ENCODE data around the gene CD80.

Gene CD80

DNA sequence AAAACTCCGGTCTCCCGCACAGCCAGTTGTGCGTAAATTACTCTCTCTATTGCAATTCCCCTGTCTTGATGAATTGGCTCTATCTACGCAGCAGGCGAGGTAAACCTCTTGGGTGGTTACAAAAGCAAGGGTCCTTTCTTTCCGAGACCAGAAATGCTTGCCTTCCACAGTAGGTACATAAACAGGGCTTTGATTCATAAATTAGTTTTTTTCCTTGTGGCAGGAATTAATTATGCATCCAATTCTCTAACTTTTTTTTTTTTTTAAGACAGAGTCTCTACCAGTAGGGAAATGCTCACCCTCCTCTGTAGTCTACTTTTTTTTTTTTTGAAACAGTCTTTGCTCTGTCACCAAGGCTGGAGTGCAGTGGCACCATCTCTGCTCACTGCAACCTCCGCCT lies 16.3 kb downstream of the CD80 start:
- Histone ChIP-seq H3K23ac (ENCODE audit: low read length) (no peak overlapping the region), H4K5ac (ENCODE audit: low read length) (no peak overlapping the region), H3K9ac (ENCODE audit: low read length) (no peak overlapping the region), H2AK5ac (ENCODE audit: low read length) (no peak overlapping the region), H2BK15ac (replicated peaks; ENCODE audit: low read depth) (no peak overlapping the region), H3K36me3 (ENCODE audit: control insufficient read depth, insufficient read depth, low read length) (no peaks in the 10 kb centered on the region), H4K8ac (ENCODE audit: low read depth, low read length) (no peak overlapping the region), H2BK5ac (ENCODE audit: low read length) (no peak overlapping the region), H3K27ac (ENCODE audit: low read depth, low read length) (no peak overlapping the region), H3K27me3 (ENCODE audit: insufficient read depth, low read length, poor library complexity) (no peaks in the 10 kb centered on the region), H3K18ac (ENCODE audit: low read length) (no peak overlapping the region), H3K4me1 (ENCODE audit: control insufficient read depth, low read depth, low read length) (no peaks in the 10 kb centered on the region), H2BK120ac (ENCODE audit: low read depth, low read length) (no peak overlapping the region), H3K56ac (ENCODE audit: low read length) (no peak overlapping the region), H3K79me2 (ENCODE audit: control insufficient read depth, insufficient read depth, low read length) (no peaks in the 10 kb centered on the region), H3K4me3 (ENCODE audit: low read length) (no peak overlapping the region), H3K79me1 (ENCODE audit: low read length) (no peaks in the 10 kb centered on the region), H3K4ac (ENCODE audit: low read depth, low read length) (no peak overlapping the region), H3K4me2 (ENCODE audit: low read length) (no peak overlapping the region)
- WGBS (ENCODE audit: extremely low coverage, insufficient coverage, low lambda C conversion rate) = no CpG with 5 or more reads among the region's 7 CpGs
- DNase-seq = no peak

DNA sequence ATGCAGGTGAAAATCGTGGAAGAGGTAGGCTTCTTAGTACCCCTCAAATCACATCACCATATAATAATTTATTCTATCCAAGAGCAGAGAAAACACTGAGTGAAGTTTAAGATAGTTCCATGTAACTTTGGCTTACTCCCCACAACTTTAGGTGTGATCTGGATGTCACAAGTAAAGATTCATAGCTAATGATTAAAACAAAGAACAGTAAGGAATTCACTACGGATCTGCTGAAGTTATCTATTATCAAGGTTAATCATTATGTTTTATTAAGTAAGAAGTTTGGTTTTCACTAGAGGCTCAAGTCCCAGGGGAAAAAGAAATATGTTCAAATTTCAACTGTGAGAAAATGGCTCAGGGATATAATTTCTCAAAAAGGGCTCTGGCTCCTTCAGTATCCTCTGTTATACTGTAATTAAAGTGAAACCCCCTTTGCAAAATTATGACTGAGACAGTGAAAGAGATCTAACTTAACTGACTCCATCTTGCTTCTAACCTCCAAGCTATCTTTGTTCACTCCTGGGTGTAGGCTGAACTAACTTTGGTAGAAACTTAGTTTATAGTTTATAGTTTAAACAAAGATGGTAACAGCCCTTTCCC lies 17.1 kb downstream of the CD80 start:
- no peak overlapping the region for H2AK5ac ChIP-seq (ENCODE audit: low read length)
- H3K4ac ChIP-seq (ENCODE audit: low read depth, low read length) = no peak overlapping the region
- no peaks in the 10 kb centered on the region for H3K4me1 ChIP-seq (ENCODE audit: control insufficient read depth, low read depth, low read length)
- no peak overlapping the region for H2BK120ac ChIP-seq (ENCODE audit: low read depth, low read length)
- no peak overlapping the region for H3K4me2 ChIP-seq (ENCODE audit: low read length)
- H3K79me1 ChIP-seq (ENCODE audit: low read length) = no peaks in the 10 kb centered on the region
- no peak overlapping the region for H4K5ac ChIP-seq (ENCODE audit: low read length)
- no peak overlapping the region for H2BK5ac ChIP-seq (ENCODE audit: low read length)
- H3K18ac ChIP-seq (ENCODE audit: low read length) = no peak overlapping the region
- H3K79me2 ChIP-seq (ENCODE audit: control insufficient read depth, insufficient read depth, low read length) = no peaks in the 10 kb centered on the region
- no peak for DNase-seq
- no peak overlapping the region for H4K8ac ChIP-seq (ENCODE audit: low read depth, low read length)
- no peaks in the 10 kb centered on the region for H3K36me3 ChIP-seq (ENCODE audit: control insufficient read depth, insufficient read depth, low read length)
- H3K27ac ChIP-seq (ENCODE audit: low read depth, low read length) = no peak overlapping the region
- no peak overlapping the region for H3K23ac ChIP-seq (ENCODE audit: low read length)
- no peak overlapping the region for H3K56ac ChIP-seq (ENCODE audit: low read length)
- H3K4me3 ChIP-seq (ENCODE audit: low read length) = no peak overlapping the region
- no peak overlapping the region for H3K9ac ChIP-seq (ENCODE audit: low read length)
- no peak overlapping the region for H2BK15ac ChIP-seq (replicated peaks; ENCODE audit: low read depth)
- no CpG with 5 or more reads among the region's 2 CpGs for WGBS (ENCODE audit: extremely low coverage, insufficient coverage, low lambda C conversion rate)
- H3K27me3 ChIP-seq (ENCODE audit: insufficient read depth, low read length, poor library complexity) = no peaks in the 10 kb centered on the region

- H3K4me3 ChIP-seq (ENCODE audit: low read length) = no peak overlapping the region
- H3K56ac ChIP-seq (ENCODE audit: low read length) = no peak overlapping the region
- no CpG with 5 or more reads among the region's 3 CpGs for WGBS (ENCODE audit: extremely low coverage, insufficient coverage, low lambda C conversion rate)
- H3K23ac ChIP-seq (ENCODE audit: low read length) = no peak overlapping the region
- H3K4me2 ChIP-seq (ENCODE audit: low read length) = no peak overlapping the region
- no peaks in the 10 kb centered on the region for H3K27me3 ChIP-seq (ENCODE audit: insufficient read depth, low read length, poor library complexity)
- no peak overlapping the region for H2BK120ac ChIP-seq (ENCODE audit: low read depth, low read length)
- H3K4ac ChIP-seq (ENCODE audit: low read depth, low read length) = no peak overlapping the region
- H3K79me2 ChIP-seq (ENCODE audit: control insufficient read depth, insufficient read depth, low read length) = no peaks in the 10 kb centered on the region
- H3K36me3 ChIP-seq (ENCODE audit: control insufficient read depth, insufficient read depth, low read length) = no peaks in the 10 kb centered on the region
- H4K5ac ChIP-seq (ENCODE audit: low read length) = no peak overlapping the region
- H3K9ac ChIP-seq (ENCODE audit: low read length) = no peak overlapping the region
- H2BK5ac ChIP-seq (ENCODE audit: low read length) = no peak overlapping the region
- no peak overlapping the region for H3K18ac ChIP-seq (ENCODE audit: low read length)
- no peaks in the 10 kb centered on the region for H3K4me1 ChIP-seq (ENCODE audit: control insufficient read depth, low read depth, low read length)
- H2BK15ac ChIP-seq (replicated peaks; ENCODE audit: low read depth) = no peak overlapping the region
- H3K27ac ChIP-seq (ENCODE audit: low read depth, low read length) = no peak overlapping the region
- H2AK5ac ChIP-seq (ENCODE audit: low read length) = no peak overlapping the region
- H4K8ac ChIP-seq (ENCODE audit: low read depth, low read length) = no peak overlapping the region
- no peak for DNase-seq
- H3K79me1 ChIP-seq (ENCODE audit: low read length) = no peaks in the 10 kb centered on the region
These were observed 17.9 kb downstream of the CD80 start for GRCh38 chr3:119541547-119541946.

- Histone ChIP-seq H3K36me3 (ENCODE audit: control insufficient read depth, insufficient read depth, low read length) (no peaks in the 10 kb centered on the region), H3K27me3 (ENCODE audit: insufficient read depth, low read length, poor library complexity) (no peaks in the 10 kb centered on the region), H2BK5ac (ENCODE audit: low read length) (no peak overlapping the region), H2BK15ac (replicated peaks; ENCODE audit: low read depth) (no peak overlapping the region), H3K18ac (ENCODE audit: low read length) (no peak overlapping the region), H4K8ac (ENCODE audit: low read depth, low read length) (no peak overlapping the region), H3K9ac (ENCODE audit: low read length) (no peak overlapping the region), H2AK5ac (ENCODE audit: low read length) (no peak overlapping the region), H3K4me1 (ENCODE audit: control insufficient read depth, low read depth, low read length) (no peaks in the 10 kb centered on the region), H3K4ac (ENCODE audit: low read depth, low read length) (no peak overlapping the region), H3K79me1 (ENCODE audit: low read length) (no peaks in the 10 kb centered on the region), H3K27ac (ENCODE audit: low read depth, low read length) (no peak overlapping the region), H3K79me2 (ENCODE audit: control insufficient read depth, insufficient read depth, low read length) (no peaks in the 10 kb centered on the region), H4K5ac (ENCODE audit: low read length) (no peak overlapping the region), H2BK120ac (ENCODE audit: low read depth, low read length) (no peak overlapping the region), H3K4me2 (ENCODE audit: low read length) (no peak overlapping the region), H3K4me3 (ENCODE audit: low read length) (no peak overlapping the region), H3K23ac (ENCODE audit: low read length) (no peak overlapping the region), H3K56ac (ENCODE audit: low read length) (no peak overlapping the region)
- no peak for DNase-seq
- no CpG with 5 or more reads among the region's 1 CpG for WGBS (ENCODE audit: extremely low coverage, insufficient coverage, low lambda C conversion rate)
These were observed 20.6 kb downstream of the CD80 start for GRCh38 chr3:119538772-119539171.

DNA sequence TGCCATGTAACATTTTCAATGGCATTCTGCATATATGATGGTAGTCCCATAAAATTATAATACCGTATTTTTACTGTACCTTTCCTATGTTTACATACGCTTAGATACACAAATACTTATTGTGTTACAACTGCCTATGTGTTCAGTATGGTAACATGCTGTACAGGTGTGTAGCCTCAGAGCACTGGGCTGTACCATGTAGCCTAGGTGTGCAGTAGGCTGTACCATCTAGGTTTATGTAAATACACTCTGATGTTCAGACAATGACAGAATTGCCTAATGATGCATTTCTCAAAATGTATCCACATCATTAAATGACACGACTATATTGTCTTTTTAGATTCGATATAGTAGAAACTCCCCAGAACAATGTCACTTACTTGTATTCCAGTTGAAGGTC lies 22.7 kb downstream of the CD80 start:
- Histone ChIP-seq H2BK120ac (ENCODE audit: low read depth, low read length) (no peak overlapping the region), H2BK15ac (replicated peaks; ENCODE audit: low read depth) (no peak overlapping the region), H2AK5ac (ENCODE audit: low read length) (no peak overlapping the region), H3K27ac (ENCODE audit: low read depth, low read length) (no peak overlapping the region), H3K4me2 (ENCODE audit: low read length) (no peak overlapping the region), H3K9ac (ENCODE audit: low read length) (no peak overlapping the region), H3K79me1 (ENCODE audit: low read length) (no peaks in the 10 kb centered on the region), H3K27me3 (ENCODE audit: insufficient read depth, low read length, poor library complexity) (no peaks in the 10 kb centered on the region), H3K18ac (ENCODE audit: low read length) (no peak overlapping the region), H4K5ac (ENCODE audit: low read length) (no peak overlapping the region), H3K36me3 (ENCODE audit: control insufficient read depth, insufficient read depth, low read length) (no peaks in the 10 kb centered on the region), H3K56ac (ENCODE audit: low read length) (no peak overlapping the region), H2BK5ac (ENCODE audit: low read length) (no peak overlapping the region), H3K23ac (ENCODE audit: low read length) (no peak overlapping the region), H3K4ac (ENCODE audit: low read depth, low read length) (no peak overlapping the region), H3K4me1 (ENCODE audit: control insufficient read depth, low read depth, low read length) (no peaks in the 10 kb centered on the region), H3K4me3 (ENCODE audit: low read length) (no peak overlapping the region), H3K79me2 (ENCODE audit: control insufficient read depth, insufficient read depth, low read length) (no peaks in the 10 kb centered on the region), H4K8ac (ENCODE audit: low read depth, low read length) (no peak overlapping the region)
- WGBS (ENCODE audit: extremely low coverage, insufficient coverage, low lambda C conversion rate) = no CpG with 5 or more reads among the region's 4 CpGs
- DNase-seq = no peak

- no CpG with 5 or more reads among the region's 1 CpG for WGBS (ENCODE audit: extremely low coverage, insufficient coverage, low lambda C conversion rate)
These were observed 25.1 kb downstream of the CD80 start for GRCh38 chr3:119534296-119534695.

More at GRCh38 chr3:119534296-119534695, 25.1 kb downstream of the CD80 start:
- Histone ChIP-seq H2BK5ac (ENCODE audit: low read length) (no peak overlapping the region), H3K56ac (ENCODE audit: low read length) (no peak overlapping the region), H3K79me2 (ENCODE audit: control insufficient read depth, insufficient read depth, low read length) (no peaks in the 10 kb centered on the region), H3K4me2 (ENCODE audit: low read length) (no peak overlapping the region), H2AK5ac (ENCODE audit: low read length) (no peak overlapping the region), H3K4me3 (ENCODE audit: low read length) (no peak overlapping the region), H4K5ac (ENCODE audit: low read length) (no peak overlapping the region), H3K4ac (ENCODE audit: low read depth, low read length) (no peak overlapping the region), H2BK120ac (ENCODE audit: low read depth, low read length) (no peak overlapping the region), H3K27ac (ENCODE audit: low read depth, low read length) (no peak overlapping the region), H3K27me3 (ENCODE audit: insufficient read depth, low read length, poor library complexity) (no peaks in the 10 kb centered on the region), H3K36me3 (ENCODE audit: control insufficient read depth, insufficient read depth, low read length) (no peaks in the 10 kb centered on the region), H3K23ac (ENCODE audit: low read length) (no peak overlapping the region), H3K18ac (ENCODE audit: low read length) (no peak overlapping the region), H4K8ac (ENCODE audit: low read depth, low read length) (no peak overlapping the region), H3K4me1 (ENCODE audit: control insufficient read depth, low read depth, low read length) (no peaks in the 10 kb centered on the region), H3K79me1 (ENCODE audit: low read length) (no peaks in the 10 kb centered on the region), H3K9ac (ENCODE audit: low read length) (no peak overlapping the region), H2BK15ac (replicated peaks; ENCODE audit: low read depth) (no peak overlapping the region)
- no peak for DNase-seq

Data from mesendoderm (in vitro differentiated cells).